Caco-2 (cell line): ENCODE measurements around the gene FN3K. TPM values are rescaled to one million over a fixed set of nuclear protein-coding genes. Genes with fewer than 3 reads are reported as not detected.

Experiments used
- BruUV-seq: library from RNA; stranded (reverse); fragments of 400-500 nt; replicated peaks from 2 replicates; lab custom pipeline; 2021; lab: Mats Ljungman, UMichigan
- CTCF ChIA-PET: fragments of 300-600 bp; sonication (Branson Sonifier 250); formaldehyde crosslinking; loops from one replicate; lab custom pipeline; 2022; ENCODE audit warnings: antibody characterized with exemption; lab: Charles Lee
- POLR2A ChIA-PET: fragments of 300-600 bp; sonication (Branson Sonifier 250); formaldehyde crosslinking; loops from one replicate; lab custom pipeline; 2022; ENCODE audit warnings: antibody characterized with exemption; lab: Charles Lee
- DNase-seq, 2 experiments: peaks; one replicate each; pipeline versions ENCODE4 v3.0.0 to v3.0.0-alpha.2; 2020 to 2022
- H3K27me3 ChIP-seq: replicated peaks from 2 replicates; pipeline ENCODE4 v1.6.0; 2011; ENCODE audit warnings: low read length; ENCODE audit not compliant: control insufficient read depth, insufficient read depth
- H3K36me3 ChIP-seq: 2 replicates; pipeline ENCODE4 v1.5.1; 2011; ENCODE audit warnings: low read length; ENCODE audit not compliant: control insufficient read depth, insufficient read depth
- H3K4me1 ChIP-seq: fragments of 250-450 bp; sonication (Bioruptor Pico); 2 replicates; pipeline ENCODE4 v1.5.1; 2020; ENCODE audit warnings: mild to moderate bottlenecking
- H3K4me3 ChIP-seq: 2 replicates; pipeline ENCODE4 v1.5.1; 2011; ENCODE audit warnings: low read depth, mild to moderate bottlenecking, control low read depth, low read length
- H3K9me3 ChIP-seq: fragments of 250-450 bp; sonication (Bioruptor Pico); 2 replicates; pipeline ENCODE4 v1.5.1; 2020; ENCODE audit warnings: mild to moderate bottlenecking, moderate library complexity
- H3K27ac Mint-ChIP-seq: one replicate; pipeline ENCODE4 v1.8.0; 2022; ENCODE audit warnings: mixed read lengths; ENCODE audit not compliant: unreplicated experiment
- H3K27me3 Mint-ChIP-seq: one replicate; pipeline ENCODE4 v1.8.0; 2022; ENCODE audit warnings: mixed read lengths; ENCODE audit not compliant: insufficient read depth, unreplicated experiment
- H3K36me3 Mint-ChIP-seq: one replicate; pipeline ENCODE4 v1.8.0; 2022; ENCODE audit warnings: mild to moderate bottlenecking, mixed read lengths; ENCODE audit not compliant: insufficient read depth, unreplicated experiment
- H3K4me1 Mint-ChIP-seq: one replicate; pipeline ENCODE4 v1.8.0; 2022; ENCODE audit warnings: low read depth, mixed read lengths; ENCODE audit not compliant: unreplicated experiment
- H3K4me3 Mint-ChIP-seq: one replicate; pipeline ENCODE4 v1.8.0; 2022; ENCODE audit warnings: mild to moderate bottlenecking, moderate library complexity, mixed read lengths; ENCODE audit not compliant: unreplicated experiment
- H3K9me3 Mint-ChIP-seq: one replicate; pipeline ENCODE4 v1.8.0; 2022; ENCODE audit warnings: mixed read lengths; ENCODE audit not compliant: unreplicated experiment
- CTCF ChIP-seq, 2 experiments: fragments of 200-600 bp in 1 of 2; IDR thresholded peaks; 1 replicate in 1 of 2; 2 replicates in 1 of 2; pipeline versions ENCODE4 v1.5.1 to v1.8.0; 2011 to 2022; ENCODE audit warnings: antibody characterized with exemption in 1 of 2, control low read depth in 1 of 2, inconsistent platforms in 1 of 2, low read depth in 1 of 2, low read length in 1 of 2, mild to moderate bottlenecking in 1 of 2, moderate library complexity in 1 of 2; ENCODE audit not compliant: insufficient read depth in 1 of 2, severe bottlenecking in 1 of 2, unreplicated experiment in 1 of 2
- intact Hi-C: fragments of 100-400 bp; cut with micrococcal nuclease; formaldehyde crosslinking; loops from one replicate; pipeline ENCODE4 v1.10.0; 2022; ENCODE audit not compliant: unreplicated experiment
- total RNA-seq: library from RNA; stranded (reverse); gene quantifications from 2 replicates; pipeline ENCODE4 v1.2.3, GENCODE V29; 2022

The FN3K gene
- total RNA-seq, 1 experiment from 2014 or later: 55.7 TPM

- H3K4me3 ChIP-seq: peak overlapping the region; percentile 93
- ChIA-PET POLR2A (interaction anchor here (0.6 kb wide), 1 partner anchor 24 kb away, joined by 3 read pairs; no protein-coding TSS in a partner anchor), CTCF (interaction anchor here (0.7 to 1.1 kb wide), 2 partner anchors 26 to 84 kb away, joined by 3 read pairs; no protein-coding TSS in a partner anchor)
- peaks cover 40% of the 10 kb centered on the region for H3K36me3 Mint-ChIP-seq
- H3K27me3 Mint-ChIP-seq: no peaks in the 10 kb centered on the region
- H3K36me3 ChIP-seq: no peaks in the 10 kb centered on the region; the same call in 1 of the 2 replicates
- peak overlapping the region; percentile 98 for H3K4me3 Mint-ChIP-seq
- H3K9me3 Mint-ChIP-seq: no peaks in the 10 kb centered on the region
- H3K4me1 Mint-ChIP-seq: peaks cover 18% of the 10 kb centered on the region
- H3K27ac Mint-ChIP-seq: peak overlapping the region; percentile 67
- no peak for TF ChIP-seq CTCF (IDR thresholded peaks at IDR 0.05; ENCODE audit: insufficient read depth in 1 of 2, low read depth in 1 of 2, low read length in 1 of 2, severe bottlenecking in 1 of 2, unreplicated experiment in 1 of 2)
- peaks cover 14% of the 10 kb centered on the region for H3K4me1 ChIP-seq
- no peaks in the 10 kb centered on the region for H3K27me3 ChIP-seq
- intact Hi-C loops: loop anchor here (2.0 kb wide), 1 partner anchor 18 kb away; the partner anchor contains the start of gene FN3K
- no TSS peak for BruUV-seq
- peak in 1 of 2 experiments; percentile 53 for DNase-seq
- 0 out of 2 replicates have a peak, but pooled peaks cover 5% of the 10 kb centered on the region for H3K9me3 ChIP-seq
Measured at GRCh38 chr17:82752371-82753200, 17.2 kb downstream of the FN3K start.

GRCh38 chr17:82753201-82753464 is 17.7 kb downstream of the FN3K start:
- TF ChIP-seq CTCF (IDR thresholded peaks at IDR 0.05; ENCODE audit: insufficient read depth in 1 of 2, low read depth in 1 of 2, low read length in 1 of 2, severe bottlenecking in 1 of 2, unreplicated experiment in 1 of 2): no peak
- Mint-ChIP-seq H3K9me3 (no peaks in the 10 kb centered on the region), H3K27ac (peak overlapping the region; percentile 67), H3K27me3 (no peaks in the 10 kb centered on the region), H3K4me3 (peak overlapping the region; percentile 98), H3K4me1 (peaks cover 18% of the 10 kb centered on the region), H3K36me3 (peaks cover 44% of the 10 kb centered on the region)
- intact Hi-C loops: loop anchor here (2.0 kb wide), 1 partner anchor 18 kb away; the partner anchor contains the start of gene FN3K
- ChIA-PET CTCF (interaction anchor here (0.7 to 1.1 kb wide), 2 partner anchors 26 to 84 kb away, joined by 3 read pairs; no protein-coding TSS in a partner anchor), POLR2A (no interaction called here)
- TSS peak; percentile 23 for BruUV-seq
- Histone ChIP-seq H3K36me3 (no peaks in the 10 kb centered on the region; the same call in 1 of the 2 replicates), H3K4me3 (peak overlapping the region; percentile 93), H3K9me3 (0 out of 2 replicates have a peak, but pooled peaks cover 5% of the 10 kb centered on the region), H3K4me1 (peaks cover 14% of the 10 kb centered on the region), H3K27me3 (no peaks in the 10 kb centered on the region)
- no peak for DNase-seq
